ENCODE measurements around the gene KCNC3. TPM values are rescaled to one million over a fixed set of nuclear protein-coding genes. Genes with fewer than 3 reads are reported as not detected.
"Not testable (repeated sequence)": the region's sequence is repeated elsewhere in the genome, so short reads cannot be mapped to it uniquely, and the experiment has no call there.

The KCNC3 gene
- polyA plus RNA-seq, 1 experiment = not detected

DNA sequence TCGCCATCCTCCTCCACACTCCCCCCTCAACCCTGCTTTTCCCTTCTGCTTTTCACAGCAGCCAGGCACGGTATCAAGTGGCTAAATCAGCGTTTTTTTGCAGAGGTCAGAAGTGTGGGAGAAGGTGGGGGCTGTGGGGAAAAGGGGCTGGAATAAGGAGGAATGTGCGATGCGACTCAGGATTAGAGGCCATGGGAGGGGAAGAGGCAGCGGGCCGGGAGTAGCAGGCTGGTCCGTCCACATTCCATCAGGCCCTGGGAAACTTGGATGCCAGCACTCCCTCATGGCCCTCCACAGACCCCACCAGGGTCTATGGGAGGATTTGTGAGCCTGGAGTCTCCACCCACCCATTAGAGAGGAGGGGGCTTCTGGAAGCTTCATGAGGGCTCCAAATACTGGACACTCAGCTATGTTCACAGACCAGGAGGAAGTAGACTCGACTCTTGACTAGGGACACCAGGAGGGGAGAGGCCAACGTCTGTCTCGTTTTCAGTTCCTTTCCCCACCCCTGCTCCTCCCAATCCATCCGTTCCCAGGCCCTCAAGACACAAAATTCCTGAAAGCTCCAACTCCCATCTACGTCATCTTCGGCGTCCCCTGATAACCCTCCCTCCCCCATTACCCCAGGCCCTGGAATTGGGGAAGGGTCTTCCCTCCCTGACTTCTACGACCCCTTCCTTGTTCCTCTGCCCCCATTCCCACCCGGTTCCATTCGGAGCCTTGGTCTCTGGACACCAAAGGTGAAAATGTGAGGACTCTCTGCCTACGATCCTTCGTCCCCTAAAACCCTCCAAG lies 3.3 kb upstream of the KCNC3 start:
- H3K4me3 ChIP-seq (ENCODE audit: low read depth, low read length) = no peak overlapping the region
- TF ChIP-seq CTCF (IDR thresholded peaks at IDR 0.05; ENCODE audit: low read depth, low read length) = no peak
- no peak overlapping the region for H3K27ac ChIP-seq (ENCODE audit: low read depth, low read length)
- POLR2A ChIA-PET = no interaction called here
- DNase-seq (ENCODE audit: low read depth, low spot score) = no peak
- peaks cover 27% of the 10 kb centered on the region for H3K9me3 ChIP-seq (ENCODE audit: control insufficient read depth, insufficient read depth, low read length)
- CTCF ChIA-PET = interaction anchor here (0.5 kb wide), 1 partner anchor 35 kb away, joined by 10 read pairs; no protein-coding TSS in a partner anchor
- peaks cover 41% of the 10 kb centered on the region for H3K27me3 ChIP-seq (ENCODE audit: control insufficient read depth, insufficient read depth, low read length)

- peaks cover 46% of the 10 kb centered on the region for H3K27me3 ChIP-seq (ENCODE audit: control insufficient read depth, insufficient read depth, low read length)
- ChIA-PET CTCF (no interaction called here), POLR2A (no interaction called here)
Measured at GRCh38 chr19:50331994-50332243, 2.7 kb upstream of the KCNC3 start.

DNA sequence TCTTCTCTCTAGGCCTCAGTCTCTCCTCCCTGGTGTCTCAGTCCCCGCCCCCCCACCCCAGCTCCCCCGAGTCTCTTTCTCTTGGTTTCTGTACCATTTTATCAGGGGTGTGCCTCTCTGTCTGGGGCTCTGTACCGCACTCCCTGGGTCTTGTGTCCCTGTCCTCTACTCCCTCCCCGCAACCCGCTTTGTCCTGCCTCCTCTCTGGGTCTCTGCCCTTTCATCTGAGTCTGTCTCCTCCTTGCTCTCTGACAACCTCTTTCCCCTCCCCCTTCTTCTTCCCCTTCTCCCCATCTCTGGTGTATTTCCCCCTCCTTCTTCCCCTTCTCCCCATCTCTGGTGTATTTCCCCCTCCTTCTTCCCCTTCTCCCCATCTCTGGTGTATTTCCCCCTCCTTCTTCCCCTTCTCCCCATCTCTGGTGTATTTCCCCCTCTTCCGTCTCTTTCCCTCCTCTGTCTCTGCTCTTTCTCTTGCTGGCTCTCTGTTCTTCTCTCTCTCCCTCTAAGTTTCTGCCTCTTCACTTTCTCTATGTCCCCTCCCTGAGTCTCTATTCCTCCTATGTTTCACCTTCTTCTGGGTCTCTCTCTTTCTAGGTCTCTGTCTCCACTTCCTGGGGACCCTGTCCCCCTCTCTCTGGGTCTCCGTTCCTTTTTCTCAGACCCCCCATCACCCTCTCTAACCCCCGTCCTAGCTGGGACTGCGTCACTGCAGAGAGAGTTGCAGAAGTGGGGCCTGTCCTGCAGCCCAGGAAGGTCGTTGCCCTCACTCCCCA lies 2.2 kb upstream of the KCNC3 start:
- TF ChIP-seq CTCF (IDR thresholded peaks at IDR 0.05; ENCODE audit: low read depth, low read length) = no peak
- DNase-seq (ENCODE audit: low read depth, low spot score) = no peak
- POLR2A ChIA-PET = no interaction called here
- CTCF ChIA-PET = no interaction called here
- no peak overlapping the region for H3K4me3 ChIP-seq (ENCODE audit: low read depth, low read length)
- H3K27ac ChIP-seq (ENCODE audit: low read depth, low read length) = no peak overlapping the region
- peaks cover 27% of the 10 kb centered on the region for H3K9me3 ChIP-seq (ENCODE audit: control insufficient read depth, insufficient read depth, low read length)
- H3K27me3 ChIP-seq (ENCODE audit: control insufficient read depth, insufficient read depth, low read length) = peaks cover 49% of the 10 kb centered on the region

More at GRCh38 chr19:50331994-50332243, 2.7 kb upstream of the KCNC3 start:
- Histone ChIP-seq H3K27ac (ENCODE audit: low read depth, low read length) (no peak overlapping the region), H3K4me3 (ENCODE audit: low read depth, low read length) (no peak overlapping the region), H3K9me3 (ENCODE audit: control insufficient read depth, insufficient read depth, low read length) (peaks cover 27% of the 10 kb centered on the region)
- no peak for DNase-seq (ENCODE audit: low read depth, low spot score)
- no peak for TF ChIP-seq CTCF (IDR thresholded peaks at IDR 0.05; ENCODE audit: low read depth, low read length)

DNA sequence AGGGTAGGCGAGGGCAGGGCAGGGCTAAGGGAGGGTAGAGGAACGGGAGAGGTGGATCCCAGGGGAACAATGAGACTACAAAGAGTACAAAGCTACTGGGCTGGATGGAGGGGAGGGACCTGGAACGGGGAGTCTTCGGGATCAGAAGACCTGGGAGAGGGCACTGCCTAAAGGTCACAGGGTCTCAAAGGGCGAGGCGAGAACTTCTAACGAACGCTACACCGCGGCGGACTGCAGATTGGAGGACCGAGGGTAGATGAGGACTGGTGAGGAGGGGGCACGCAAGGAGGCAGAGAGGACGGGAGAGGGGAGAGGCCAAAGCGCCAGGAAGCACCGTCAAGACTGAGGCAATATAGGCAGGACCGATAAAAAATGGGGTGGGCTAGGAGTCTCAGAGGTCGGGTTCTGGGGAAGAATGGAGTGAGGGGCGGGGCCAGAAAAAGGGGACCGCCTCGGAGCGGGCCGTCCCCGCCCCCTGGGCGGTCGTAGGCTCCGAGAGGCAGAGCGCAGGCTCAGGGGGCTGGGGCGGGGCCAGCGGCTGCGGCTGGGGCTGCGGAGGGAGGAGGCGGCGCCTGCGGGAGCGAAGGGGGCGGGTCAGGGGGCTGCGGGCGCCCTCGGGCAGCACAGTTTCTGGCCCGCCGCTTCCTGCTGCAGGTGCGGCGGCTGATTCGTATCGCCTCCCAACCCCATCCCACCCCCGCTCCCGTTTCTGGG lies 1.3 kb upstream of the KCNC3 start:
- peaks cover 30% of the 10 kb centered on the region for H3K9me3 ChIP-seq (ENCODE audit: control insufficient read depth, insufficient read depth, low read length)
- H3K4me3 ChIP-seq (ENCODE audit: low read depth, low read length) = no peak overlapping the region
- CTCF ChIA-PET = no interaction called here
- POLR2A ChIA-PET = no interaction called here
- DNase-seq (ENCODE audit: low read depth, low spot score) = no peak
- no peak overlapping the region for H3K27ac ChIP-seq (ENCODE audit: low read depth, low read length)
- H3K27me3 ChIP-seq (ENCODE audit: control insufficient read depth, insufficient read depth, low read length) = peaks cover 55% of the 10 kb centered on the region
- no peak for TF ChIP-seq CTCF (IDR thresholded peaks at IDR 0.05; ENCODE audit: low read depth, low read length)

DNA sequence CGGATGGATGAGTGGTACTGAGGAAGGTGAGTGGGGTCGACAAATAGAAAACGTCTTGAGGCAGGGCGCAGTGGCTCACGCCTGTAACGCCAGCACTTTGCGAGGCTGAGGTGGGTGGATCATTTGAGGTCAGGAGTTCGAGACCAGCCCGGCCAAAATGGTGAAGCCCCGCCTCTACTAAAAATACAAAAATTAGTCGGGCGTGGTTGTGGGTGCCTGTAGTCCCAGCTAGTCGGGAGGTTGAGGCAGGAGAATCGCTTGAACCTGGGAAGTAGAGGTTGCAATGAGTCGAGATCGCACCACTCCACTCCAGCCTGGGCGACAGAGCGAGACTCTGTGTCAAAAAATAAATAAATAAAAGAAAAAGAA lies 733 bp upstream of the KCNC3 start:
- POLR2A ChIA-PET = not testable (repeated sequence)
- H3K27me3 ChIP-seq (ENCODE audit: control insufficient read depth, insufficient read depth, low read length) = peaks cover 55% of the 10 kb centered on the region

More for the DNA sequence above, 733 bp upstream of the KCNC3 start:
- H3K9me3 ChIP-seq (ENCODE audit: control insufficient read depth, insufficient read depth, low read length) = peaks cover 30% of the 10 kb centered on the region
- DNase-seq (ENCODE audit: low read depth, low spot score); CTCF ChIA-PET; H3K4me3 ChIP-seq (ENCODE audit: low read depth, low read length); H3K27ac ChIP-seq (ENCODE audit: low read depth, low read length): not testable (repeated sequence)
